Measurements from ENCODE around the gene VPS33A. TPM values are rescaled to one million over a fixed set of nuclear protein-coding genes. Genes with fewer than 3 reads are reported as not detected.
"Not testable (repeated sequence)": the region's sequence is repeated elsewhere in the genome, so short reads cannot be mapped to it uniquely, and the experiment has no call there.

The VPS33A gene
- total and polyA plus RNA-seq, 2 experiments from 2014 or later = 23.1 to 35.2 TPM

GRCh38 chr12:122258939-122259338 lies 7.4 kb downstream of the VPS33A start:
- not testable (repeated sequence) for H3K27ac ChIP-seq; H3K4me2 ChIP-seq; H4K20me1 ChIP-seq (ENCODE audit: insufficient read depth, poor library complexity, severe bottlenecking); H3K4me3 ChIP-seq; H3K9me3 ChIP-seq (ENCODE audit: low read depth); H3K79me2 ChIP-seq; DNase-seq (ENCODE audit: low spot score); H3K36me3 ChIP-seq (replicated peaks; ENCODE audit: insufficient read depth, low read depth); H3K9me2 ChIP-seq (replicated peaks; ENCODE audit: insufficient read depth); H3K27me3 ChIP-seq; H3K4me1 ChIP-seq (ENCODE audit: insufficient read depth); H2AFZ ChIP-seq
- 98% methylated on average over 4 of the region's 4 CpGs for WGBS (ENCODE audit: low lambda C conversion rate, missing lambda C conversion rate)

DNA sequence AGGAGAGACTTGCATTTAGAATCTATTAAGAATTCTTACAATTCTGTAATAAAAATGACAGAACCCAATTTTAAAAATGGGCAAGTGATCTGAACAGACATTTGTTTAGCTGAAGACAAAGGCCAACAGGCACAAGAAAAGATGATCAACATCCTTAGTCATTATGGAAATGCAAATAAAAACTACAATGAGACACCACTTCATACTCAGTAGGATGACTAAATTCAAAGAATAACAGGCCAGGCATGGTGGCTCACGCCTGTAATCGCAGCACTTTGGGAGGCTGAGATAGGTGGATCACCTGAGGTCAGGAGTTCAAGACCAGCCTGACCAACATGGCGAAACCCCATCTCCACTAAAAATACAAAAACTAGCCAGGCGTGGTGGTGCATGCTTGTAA lies 7.8 kb downstream of the VPS33A start:
- H3K27me3 ChIP-seq; H3K79me2 ChIP-seq; H2AFZ ChIP-seq; DNase-seq (ENCODE audit: low spot score); H3K36me3 ChIP-seq (replicated peaks; ENCODE audit: insufficient read depth, low read depth); H3K4me1 ChIP-seq (ENCODE audit: insufficient read depth); H4K20me1 ChIP-seq (ENCODE audit: insufficient read depth, poor library complexity, severe bottlenecking); H3K4me3 ChIP-seq; H3K9me2 ChIP-seq (replicated peaks; ENCODE audit: insufficient read depth); H3K27ac ChIP-seq; H3K9me3 ChIP-seq (ENCODE audit: low read depth); H3K4me2 ChIP-seq: not testable (repeated sequence)
- 94% methylated on average over 4 of the region's 4 CpGs for WGBS (ENCODE audit: low lambda C conversion rate, missing lambda C conversion rate)

- TF ChIP-seq, protein P1, sequence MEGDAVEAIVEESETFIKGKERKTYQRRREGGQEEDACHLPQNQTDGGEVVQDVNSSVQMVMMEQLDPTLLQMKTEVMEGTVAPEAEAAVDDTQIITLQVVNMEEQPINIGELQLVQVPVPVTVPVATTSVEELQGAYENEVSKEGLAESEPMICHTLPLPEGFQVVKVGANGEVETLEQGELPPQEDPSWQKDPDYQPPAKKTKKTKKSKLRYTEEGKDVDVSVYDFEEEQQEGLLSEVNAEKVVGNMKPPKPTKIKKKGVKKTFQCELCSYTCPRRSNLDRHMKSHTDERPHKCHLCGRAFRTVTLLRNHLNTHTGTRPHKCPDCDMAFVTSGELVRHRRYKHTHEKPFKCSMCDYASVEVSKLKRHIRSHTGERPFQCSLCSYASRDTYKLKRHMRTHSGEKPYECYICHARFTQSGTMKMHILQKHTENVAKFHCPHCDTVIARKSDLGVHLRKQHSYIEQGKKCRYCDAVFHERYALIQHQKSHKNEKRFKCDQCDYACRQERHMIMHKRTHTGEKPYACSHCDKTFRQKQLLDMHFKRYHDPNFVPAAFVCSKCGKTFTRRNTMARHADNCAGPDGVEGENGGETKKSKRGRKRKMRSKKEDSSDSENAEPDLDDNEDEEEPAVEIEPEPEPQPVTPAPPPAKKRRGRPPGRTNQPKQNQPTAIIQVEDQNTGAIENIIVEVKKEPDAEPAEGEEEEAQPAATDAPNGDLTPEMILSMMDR (IDR thresholded peaks at IDR 0.05; ENCODE audit: poor library complexity) = no peak
- TF ChIP-seq EZH2phosphoT487 (IDR thresholded peaks at IDR 0.05; ENCODE audit: low read depth, severe bottlenecking, unreplicated experiment) (no peak), EZH2 (IDR thresholded peaks at IDR 0.05; ENCODE audit: borderline replicate concordance) (no peak)
- Histone ChIP-seq H3K4me3 (no peak overlapping the region), H2AFZ (no peak overlapping the region), H4K20me1 (ENCODE audit: insufficient read depth, poor library complexity, severe bottlenecking) (no peaks in the 10 kb centered on the region), H3K4me2 (no peak overlapping the region), H3K9me2 (replicated peaks; ENCODE audit: insufficient read depth) (no peaks in the 10 kb centered on the region), H3K36me3 (replicated peaks; ENCODE audit: insufficient read depth, low read depth) (no peaks in the 10 kb centered on the region), H3K79me2 (no peaks in the 10 kb centered on the region), H3K27ac (no peak overlapping the region), H3K9me3 (ENCODE audit: low read depth) (no peaks in the 10 kb centered on the region), H3K27me3 (no peaks in the 10 kb centered on the region), H3K4me1 (ENCODE audit: insufficient read depth) (no peaks in the 10 kb centered on the region)
- DNase-seq (ENCODE audit: low spot score) = no peak
- 97% methylated on average over 8 of the region's 8 CpGs for WGBS (ENCODE audit: low lambda C conversion rate, missing lambda C conversion rate)
Measured at GRCh38 chr12:122250536-122250935, 15.8 kb downstream of the VPS33A start.

GRCh38 chr12:122250047-122250446 lies 16.2 kb downstream of the VPS33A start:
- Histone ChIP-seq H4K20me1 (ENCODE audit: insufficient read depth, poor library complexity, severe bottlenecking) (no peaks in the 10 kb centered on the region), H2AFZ (no peak overlapping the region), H3K27ac (no peak overlapping the region), H3K4me1 (ENCODE audit: insufficient read depth) (no peaks in the 10 kb centered on the region), H3K4me2 (no peak overlapping the region), H3K79me2 (no peaks in the 10 kb centered on the region), H3K4me3 (no peak overlapping the region), H3K9me3 (ENCODE audit: low read depth) (no peaks in the 10 kb centered on the region), H3K27me3 (no peaks in the 10 kb centered on the region), H3K36me3 (replicated peaks; ENCODE audit: insufficient read depth, low read depth) (no peaks in the 10 kb centered on the region), H3K9me2 (replicated peaks; ENCODE audit: insufficient read depth) (no peaks in the 10 kb centered on the region)
- 95% methylated on average over 6 of the region's 6 CpGs for WGBS (ENCODE audit: low lambda C conversion rate, missing lambda C conversion rate)
- TF ChIP-seq EZH2 (IDR thresholded peaks at IDR 0.05; ENCODE audit: borderline replicate concordance) = no peak
- TF ChIP-seq EZH2phosphoT487 (IDR thresholded peaks at IDR 0.05; ENCODE audit: low read depth, severe bottlenecking, unreplicated experiment) = no peak
- TF ChIP-seq, protein P1 (IDR thresholded peaks at IDR 0.05; ENCODE audit: poor library complexity) = no peak
- no peak for DNase-seq (ENCODE audit: low spot score)

DNA sequence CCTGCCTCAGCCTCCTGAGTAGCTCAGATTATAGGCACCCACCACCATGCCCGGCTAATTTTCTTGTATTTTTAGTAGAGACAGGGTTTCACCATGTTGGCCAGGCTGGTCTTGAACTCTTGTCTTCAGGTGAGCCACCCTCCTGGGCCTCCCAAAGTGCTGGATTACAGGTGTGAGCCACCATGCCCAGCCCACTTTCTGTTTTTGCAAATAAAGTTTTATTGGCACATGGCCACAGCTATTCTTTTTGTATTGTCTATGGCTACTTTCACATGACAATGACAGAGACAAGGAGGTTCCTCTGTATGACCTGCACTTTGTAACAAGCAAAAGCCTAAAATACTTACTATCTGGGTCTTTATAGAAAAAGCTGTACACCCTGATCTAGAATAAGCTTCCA lies 20.7 kb downstream of the VPS33A start:
- 100% methylated on average over 1 of the region's 1 CpG for WGBS (ENCODE audit: low lambda C conversion rate, missing lambda C conversion rate)
- Histone ChIP-seq H3K9me3 (ENCODE audit: low read depth) (no peaks in the 10 kb centered on the region), H3K4me3 (no peak overlapping the region), H3K4me2 (no peak overlapping the region), H3K36me3 (replicated peaks; ENCODE audit: insufficient read depth, low read depth) (no peaks in the 10 kb centered on the region), H2AFZ (no peak overlapping the region), H4K20me1 (ENCODE audit: insufficient read depth, poor library complexity, severe bottlenecking) (no peaks in the 10 kb centered on the region), H3K79me2 (no peaks in the 10 kb centered on the region), H3K27me3 (no peaks in the 10 kb centered on the region), H3K27ac (no peak overlapping the region), H3K9me2 (replicated peaks; ENCODE audit: insufficient read depth) (no peaks in the 10 kb centered on the region), H3K4me1 (ENCODE audit: insufficient read depth) (no peaks in the 10 kb centered on the region)
- DNase-seq (ENCODE audit: low spot score) = no peak
- TF ChIP-seq EZH2phosphoT487 (IDR thresholded peaks at IDR 0.05; ENCODE audit: low read depth, severe bottlenecking, unreplicated experiment) (no peak), EZH2 (IDR thresholded peaks at IDR 0.05; ENCODE audit: borderline replicate concordance) (no peak)
- TF ChIP-seq, protein P1 (IDR thresholded peaks at IDR 0.05; ENCODE audit: poor library complexity) = no peak

All from hepatocyte (in vitro differentiated cells).